SU-DHL-6 (cell line): Measurements from ENCODE around the gene IL6R.

Experiments
- CTCF ChIP-seq: fragments of 200-600 bp; sonication (generic); IDR thresholded peaks from one replicate; pipeline ENCODE4 v1.5.1; 2017; ENCODE audit warnings: antibody characterized with exemption, mild to moderate bottlenecking, low read length, moderate library complexity; ENCODE audit not compliant: insufficient read depth, poor library complexity, severe bottlenecking
- EZH2phosphoT487 ChIP-seq: fragments of 200-600 bp; sonication (generic), shearing (Covaris generic); conservative IDR thresholded peaks from 2 replicates; pipeline ENCODE4 v1.6.1; 2018; ENCODE audit warnings: mild to moderate bottlenecking, antibody characterized with exemption, low read length, moderate library complexity, mixed read lengths

GRCh38 chr1:154398678-154399077, 6.5 kb upstream of the IL6R start:
- TF ChIP-seq CTCF: no peak
- TF ChIP-seq EZH2phosphoT487: no peak
